Rectal smooth muscle tissue (tissue), 1 donor: ENCODE results near the gene UNC5B.

Experiments used
- H3K27ac ChIP-seq: one replicate; pipeline ENCODE4 v1.7.0; 2013; ENCODE audit warnings: low read depth, low read length, inconsistent platforms
- H3K27me3 ChIP-seq: one replicate; pipeline ENCODE4 v1.7.0; 2013; ENCODE audit warnings: low read length; ENCODE audit not compliant: control insufficient read depth, insufficient read depth
- H3K36me3 ChIP-seq: one replicate; pipeline ENCODE4 v1.7.0; 2013; ENCODE audit warnings: low read length; ENCODE audit not compliant: control insufficient read depth, insufficient read depth
- H3K4me1 ChIP-seq: one replicate; pipeline ENCODE4 v1.7.0; 2013; ENCODE audit warnings: low read length; ENCODE audit not compliant: control insufficient read depth, insufficient read depth
- H3K4me3 ChIP-seq: one replicate; pipeline ENCODE4 v1.7.0; 2013; ENCODE audit warnings: low read length
- H3K9ac ChIP-seq: one replicate; pipeline ENCODE4 v1.7.0; 2013; ENCODE audit warnings: low read length

Gene UNC5B

DNA sequence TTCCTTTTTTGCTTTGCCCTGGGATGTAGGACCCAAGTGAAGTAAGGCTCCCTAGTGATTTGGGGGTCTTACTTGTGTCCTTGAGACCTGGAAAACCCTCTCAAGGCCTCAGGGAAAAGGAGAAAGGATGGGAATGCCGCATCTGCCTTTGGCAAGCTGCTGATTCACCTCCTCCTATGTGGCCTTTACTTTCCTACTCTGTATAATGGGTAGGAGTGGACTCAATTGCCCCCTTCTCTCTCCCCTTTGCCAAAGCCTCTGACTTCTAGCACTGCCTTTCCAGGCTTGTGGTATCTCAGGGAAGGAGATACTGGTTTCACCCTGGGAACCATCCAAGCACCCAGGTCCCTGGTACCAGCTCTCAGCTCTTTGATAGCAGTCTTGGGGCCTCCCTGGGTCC lies 35.4 kb downstream of the UNC5B start:
- peaks cover 7% of the 10 kb centered on the region for H3K4me1 ChIP-seq
- no peak overlapping the region for H3K9ac ChIP-seq
- no peaks in the 10 kb centered on the region for H3K36me3 ChIP-seq
- no peaks in the 10 kb centered on the region for H3K27me3 ChIP-seq
- no peak overlapping the region for H3K27ac ChIP-seq
- H3K4me3 ChIP-seq: no peak overlapping the region

DNA sequence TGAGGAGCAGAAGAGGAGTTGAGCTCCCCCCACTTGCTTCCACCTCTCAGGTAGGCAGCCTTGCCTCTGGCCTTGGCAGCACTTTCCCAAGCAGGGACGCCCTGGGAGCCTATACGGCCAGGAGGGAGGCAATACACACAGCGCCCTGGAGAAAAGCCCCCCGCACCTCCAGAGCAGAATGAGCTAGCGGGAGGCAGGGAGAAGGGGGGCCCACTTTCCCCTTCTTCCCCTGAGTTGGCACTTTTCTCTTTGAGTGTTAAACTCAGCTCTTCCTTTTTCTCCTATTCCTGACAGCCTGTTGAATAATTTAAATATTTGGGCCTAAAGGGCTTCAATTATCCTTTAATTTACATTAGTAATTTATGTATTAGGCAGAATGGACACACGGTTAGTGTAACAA lies 35.8 kb downstream of the UNC5B start:
- H3K36me3 ChIP-seq: no peaks in the 10 kb centered on the region
- H3K4me1 ChIP-seq: peaks cover 7% of the 10 kb centered on the region
- no peak overlapping the region for H3K27ac ChIP-seq
- no peak overlapping the region for H3K4me3 ChIP-seq
- no peak overlapping the region for H3K9ac ChIP-seq
- H3K27me3 ChIP-seq: no peaks in the 10 kb centered on the region

GRCh38 chr10:71249996-71250395 lies 37.6 kb downstream of the UNC5B start:
- Histone ChIP-seq H3K27me3 (no peaks in the 10 kb centered on the region), H3K4me1 (peaks cover under 1% of the 10 kb centered on the region), H3K9ac (no peak overlapping the region), H3K4me3 (no peak overlapping the region), H3K27ac (no peak overlapping the region), H3K36me3 (no peaks in the 10 kb centered on the region)

- H3K9ac ChIP-seq: no peak overlapping the region
- peaks cover 3% of the 10 kb centered on the region for H3K4me1 ChIP-seq
- no peak overlapping the region for H3K27ac ChIP-seq
Measured at GRCh38 chr10:71250405-71250804, 38.0 kb downstream of the UNC5B start.

GRCh38 chr10:71250842-71251241 lies 38.5 kb downstream of the UNC5B start:
- Histone ChIP-seq H3K36me3 (no peaks in the 10 kb centered on the region), H3K27me3 (no peaks in the 10 kb centered on the region), H3K27ac (no peak overlapping the region), H3K4me3 (no peak overlapping the region), H3K9ac (no peak overlapping the region), H3K4me1 (peaks cover 7% of the 10 kb centered on the region)

More at GRCh38 chr10:71250405-71250804, 38.0 kb downstream of the UNC5B start:
- no peaks in the 10 kb centered on the region for H3K36me3 ChIP-seq
- H3K27me3 ChIP-seq: no peaks in the 10 kb centered on the region
- H3K4me3 ChIP-seq: no peak overlapping the region

- peaks cover 9% of the 10 kb centered on the region for H3K4me1 ChIP-seq
- no peak overlapping the region for H3K27ac ChIP-seq
- H3K27me3 ChIP-seq: no peaks in the 10 kb centered on the region
Measured at GRCh38 chr10:71251319-71251718, 38.9 kb downstream of the UNC5B start.

DNA sequence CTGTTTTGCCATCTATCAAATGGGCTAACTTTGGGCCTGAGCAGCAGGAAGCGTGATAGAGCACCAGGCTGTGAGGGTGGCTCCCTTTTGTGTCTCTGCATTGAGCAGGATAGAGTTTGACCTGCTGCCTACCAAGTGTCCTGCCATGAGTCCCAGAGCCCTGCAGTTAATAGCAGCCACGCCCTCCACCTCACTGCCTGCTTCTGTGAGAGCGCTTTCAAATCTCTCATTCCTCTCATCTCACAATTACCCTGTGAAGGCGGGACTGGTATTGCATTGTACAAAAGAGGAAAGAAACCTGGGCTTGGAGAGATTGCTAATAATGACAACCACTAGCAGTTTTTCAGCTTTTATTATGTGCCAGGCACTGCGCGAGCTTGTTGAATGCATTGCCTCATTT lies 39.9 kb downstream of the UNC5B start:
- no peak overlapping the region for H3K27ac ChIP-seq
- H3K4me3 ChIP-seq: peak overlapping the region; percentile 25
- H3K9ac ChIP-seq: no peak overlapping the region
- no peaks in the 10 kb centered on the region for H3K36me3 ChIP-seq
- H3K4me1 ChIP-seq: peaks cover 9% of the 10 kb centered on the region
- H3K27me3 ChIP-seq: no peaks in the 10 kb centered on the region

More at GRCh38 chr10:71251319-71251718, 38.9 kb downstream of the UNC5B start:
- Histone ChIP-seq H3K9ac (no peak overlapping the region), H3K4me3 (no peak overlapping the region), H3K36me3 (no peaks in the 10 kb centered on the region)

DNA sequence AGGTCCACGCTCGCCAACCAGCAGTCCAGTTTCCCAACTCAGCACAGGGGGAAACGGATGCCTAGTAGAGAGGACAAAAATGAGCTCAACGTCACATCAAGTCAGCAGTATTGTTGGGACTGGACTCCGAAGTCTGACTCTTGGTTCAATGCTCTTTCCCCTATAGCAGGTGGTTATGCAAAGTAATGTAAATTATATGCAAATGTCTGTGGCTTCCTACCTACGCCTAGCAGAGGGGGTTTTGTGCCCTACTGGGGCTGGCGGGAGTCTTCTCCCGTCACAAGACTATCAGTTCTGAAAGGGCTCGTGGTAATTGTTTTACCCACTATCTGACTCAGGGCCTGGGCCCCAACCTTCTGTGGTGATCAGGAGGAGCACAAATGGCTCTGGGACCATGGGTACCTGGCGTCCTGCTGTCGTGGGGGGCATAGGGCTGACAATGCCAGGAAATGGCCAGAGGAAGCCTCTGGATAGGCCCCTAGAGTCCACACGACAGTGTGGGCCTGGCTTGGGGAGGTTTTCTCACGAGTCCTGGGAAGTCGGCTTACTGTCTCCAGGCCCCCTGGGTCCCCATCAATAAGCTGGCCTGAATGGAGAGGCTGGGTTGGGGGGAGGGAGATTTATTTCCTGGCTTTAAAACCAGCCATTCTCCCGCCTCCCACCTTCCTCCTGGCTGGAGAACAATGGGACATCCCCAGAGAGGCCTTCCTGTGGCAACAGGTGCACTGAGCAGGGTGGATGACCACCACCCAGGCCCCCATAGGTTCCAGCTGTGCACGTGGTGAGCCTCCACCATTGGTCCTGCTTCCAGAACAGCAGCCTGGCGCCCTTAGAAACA lies 41.8 kb downstream of the UNC5B start:
- Histone ChIP-seq H3K27me3 (no peaks in the 10 kb centered on the region), H3K4me1 (peaks cover 9% of the 10 kb centered on the region), H3K27ac (no peak overlapping the region), H3K36me3 (no peaks in the 10 kb centered on the region), H3K4me3 (no peak overlapping the region), H3K9ac (no peak overlapping the region)

DNA sequence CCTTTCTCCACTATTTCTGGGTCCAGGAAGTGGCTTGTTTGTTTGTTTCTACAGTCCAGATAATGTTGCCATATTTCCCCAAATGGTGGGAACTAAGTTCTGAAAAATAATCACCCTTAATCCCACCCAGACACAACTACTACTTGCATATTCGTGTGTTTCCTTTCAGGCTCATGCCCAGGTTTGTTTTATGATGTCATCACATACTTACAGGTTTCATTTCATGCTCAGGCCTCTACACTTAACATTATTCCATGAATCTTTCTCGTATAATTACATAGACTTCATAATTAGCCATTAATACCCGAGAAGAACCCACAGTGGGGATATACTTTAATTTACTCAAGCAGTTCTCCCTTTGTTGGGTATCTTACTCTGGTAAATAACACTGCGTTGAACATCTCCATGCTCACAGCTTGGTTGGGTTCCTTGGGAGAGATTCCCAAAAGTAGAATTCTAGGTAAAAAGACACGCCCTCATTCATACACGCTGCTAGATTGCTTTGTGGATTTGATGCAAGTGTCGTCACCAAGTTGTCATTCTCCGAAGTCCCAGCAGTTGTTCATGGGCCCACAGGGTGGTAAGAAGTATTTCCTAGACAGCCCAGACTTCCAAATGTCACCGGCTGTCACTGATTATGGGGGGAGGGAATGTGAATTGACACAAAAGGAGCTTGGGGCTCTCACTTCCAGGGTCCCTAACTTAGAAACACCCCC lies 42.6 kb downstream of the UNC5B start:
- no peaks in the 10 kb centered on the region for H3K27me3 ChIP-seq
- no peak overlapping the region for H3K27ac ChIP-seq
- H3K4me3 ChIP-seq: no peak overlapping the region
- H3K9ac ChIP-seq: no peak overlapping the region
- no peaks in the 10 kb centered on the region for H3K36me3 ChIP-seq
- peaks cover 9% of the 10 kb centered on the region for H3K4me1 ChIP-seq

DNA sequence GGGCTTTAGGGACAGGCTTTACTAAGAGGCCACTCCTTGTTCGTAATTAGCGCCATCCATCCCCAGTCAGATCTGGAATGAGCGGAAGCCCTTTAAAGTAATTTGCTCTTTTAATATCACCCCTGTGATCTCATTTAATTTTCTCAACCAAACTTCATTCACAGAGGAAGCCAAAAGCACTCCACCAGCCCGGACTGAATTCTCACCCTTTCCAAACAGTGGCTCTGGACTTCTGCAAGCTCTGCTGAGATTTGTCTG lies 43.1 kb downstream of the UNC5B start:
- Histone ChIP-seq H3K27ac (no peak overlapping the region), H3K27me3 (no peaks in the 10 kb centered on the region), H3K9ac (no peak overlapping the region), H3K4me3 (no peak overlapping the region), H3K4me1 (peaks cover 9% of the 10 kb centered on the region), H3K36me3 (no peaks in the 10 kb centered on the region)

DNA sequence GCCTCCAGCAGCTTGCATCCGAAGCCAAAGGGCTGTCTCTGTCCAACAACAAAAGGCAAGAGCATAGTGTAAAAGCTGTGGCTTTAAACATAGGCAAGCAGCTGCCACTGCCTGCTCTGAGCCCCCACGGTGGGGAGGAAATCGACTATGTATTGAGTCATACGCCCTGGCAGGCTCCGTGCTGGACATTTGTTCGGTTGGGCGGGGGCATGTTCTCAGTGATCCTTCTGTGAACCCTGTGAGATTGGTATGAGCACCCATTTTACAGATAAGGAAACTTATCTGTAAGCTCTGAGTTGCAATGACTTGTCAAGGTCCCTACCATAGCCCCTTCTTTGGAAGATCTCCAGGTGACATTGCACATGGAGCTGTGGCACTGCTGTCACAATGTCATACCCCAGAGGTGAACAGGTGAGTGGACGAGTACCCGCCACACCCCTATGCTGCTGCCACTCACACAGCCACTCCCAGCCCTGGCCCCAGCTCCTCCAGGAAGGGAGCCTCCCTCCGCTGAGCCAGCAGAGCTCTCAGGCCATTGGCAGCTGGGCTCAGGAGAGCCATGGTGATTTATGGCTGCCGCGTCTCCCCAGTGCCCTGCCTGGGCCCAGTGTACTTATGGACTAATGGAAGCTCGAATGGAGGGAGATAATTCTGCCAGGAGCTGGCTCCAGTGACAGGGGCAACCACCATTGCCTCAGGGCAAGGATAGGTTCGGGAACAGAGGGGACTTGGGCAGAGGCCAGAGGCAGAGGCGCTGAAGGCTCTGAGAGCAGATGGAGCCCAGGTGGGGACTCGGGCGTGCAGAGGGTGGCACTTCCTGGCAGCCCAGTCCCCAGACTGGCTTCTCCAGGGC lies 43.7 kb downstream of the UNC5B start:
- Histone ChIP-seq H3K27me3 (no peaks in the 10 kb centered on the region), H3K36me3 (no peaks in the 10 kb centered on the region), H3K4me3 (no peak overlapping the region), H3K4me1 (peaks cover 9% of the 10 kb centered on the region), H3K9ac (no peak overlapping the region), H3K27ac (no peak overlapping the region)

DNA sequence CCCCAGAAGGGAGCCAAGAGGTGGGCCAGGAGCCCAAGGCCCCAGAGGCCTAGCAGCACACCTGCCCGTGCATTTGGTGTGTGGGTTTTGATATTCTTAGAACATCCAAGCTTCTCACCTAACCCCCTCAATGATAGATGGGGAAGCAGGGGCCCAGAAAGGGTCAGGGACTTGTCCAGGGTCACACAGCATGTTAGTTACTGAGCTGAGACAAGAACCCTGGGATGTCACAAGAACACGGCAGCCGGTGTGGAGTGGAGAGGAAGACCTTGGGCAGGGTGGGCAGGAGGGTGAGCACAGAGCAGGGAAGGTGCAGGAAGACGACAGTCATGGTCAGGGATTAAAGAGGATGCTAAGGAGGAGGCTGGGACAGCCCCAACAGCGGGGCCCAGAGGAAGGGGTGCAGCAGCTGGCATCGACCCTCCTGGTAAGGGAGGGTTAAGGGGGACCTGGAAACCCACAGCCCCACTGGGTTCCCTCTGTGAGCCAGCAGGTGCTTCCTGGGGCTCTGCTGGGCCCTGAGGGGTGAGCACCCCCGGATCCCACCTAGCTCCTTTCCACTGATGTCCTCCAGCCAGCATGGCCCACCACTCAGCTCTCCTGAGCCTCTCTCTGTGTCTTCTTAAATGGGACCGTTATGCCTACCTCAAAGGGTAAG lies 44.4 kb downstream of the UNC5B start:
- Histone ChIP-seq H3K4me3 (no peak overlapping the region), H3K27me3 (no peaks in the 10 kb centered on the region), H3K27ac (no peak overlapping the region), H3K4me1 (peaks cover 9% of the 10 kb centered on the region), H3K36me3 (no peaks in the 10 kb centered on the region), H3K9ac (no peak overlapping the region)
